Right lobe of liver (tissue), 4 donors: Measurements from ENCODE around the gene NIT2.

Source experiments
- CTCF ChIP-seq, 4 donors: fragments of 200-600 bp in 3 of 4; fragments of 450-650 bp in 1 of 4; IDR thresholded peaks; one replicate each; pipeline versions ENCODE4 v1.5.1 to v1.8.0; 2016 to 2022; ENCODE audit warnings: antibody characterized with exemption in 4 of 4, mild to moderate bottlenecking in 2 of 4
- POLR2A ChIP-seq: fragments of 450-650 bp; IDR thresholded peaks from one replicate; pipeline ENCODE4 v1.6.1; 2017; ENCODE audit warnings: antibody characterized with exemption, mild to moderate bottlenecking
- donor health status: DM: no; HTN: no; CAD: no.
- donor health status: DM: no; HTN: no; CAD: no.
- donor health status: DM: no; HTN: yes; CAD: no.

GRCh38 chr3:100335434-100335833 is 877 bp downstream of the NIT2 start:
- TF ChIP-seq CTCF (IDR thresholded peaks at IDR 0.05): no peak
- no peak for TF ChIP-seq POLR2A
